ENCODE data around the gene PTPN4. TPM values are rescaled to one million over a fixed set of nuclear protein-coding genes. Genes with fewer than 3 reads are reported as not detected.
"Not testable (repeated sequence)": the region's sequence is repeated elsewhere in the genome, so short reads cannot be mapped to it uniquely, and the experiment has no call there.

PTPN4 gene
- polyA plus RNA-seq, 3 donors = 5.5 to 6.7 (median 5.7) TPM

DNA sequence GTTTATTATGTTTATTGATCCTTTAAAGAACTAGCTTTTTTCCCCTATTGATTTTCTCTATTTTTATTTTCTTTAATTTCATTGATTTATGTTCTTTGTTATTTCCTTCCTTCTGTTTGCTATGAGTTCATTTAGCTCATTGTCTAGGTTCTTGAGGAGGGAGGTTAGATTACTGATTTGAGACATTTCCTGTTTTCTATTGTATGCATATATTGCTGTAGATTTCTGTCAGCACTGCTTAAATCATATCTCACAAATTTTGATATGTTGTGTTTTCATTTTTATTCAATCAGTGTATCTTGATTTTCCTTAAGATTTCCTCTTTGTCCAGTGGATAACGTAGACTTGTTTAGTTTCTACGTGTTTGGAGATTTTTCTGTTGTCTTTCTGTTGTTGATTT, 43.4 kb downstream of the PTPN4 start:
- no peak overlapping the region for H3K4me2 ChIP-seq (replicated peaks; ENCODE audit: extremely low read depth, low read length, poor library complexity, severe bottlenecking)
- H2AFZ ChIP-seq (ENCODE audit: insufficient read depth, low read depth, low read length, poor library complexity, severe bottlenecking) = no peak overlapping the region
- H3K36me3 ChIP-seq (replicated peaks in 1 of 2; ENCODE audit: control insufficient read depth in 1 of 2, insufficient read depth in 2 of 2, low read length in 2 of 2) = no peaks in the 10 kb centered on the region
- Mint-ChIP-seq H3K4me1 (no peaks in the 10 kb centered on the region), H3K9me3 (peaks cover 13 to 28% (median 20%) of the 10 kb centered on the region in 7 donors), H3K36me3 (peaks cover 3 to 9% of the 10 kb centered on the region in 2 donors), H3K27ac (no peak overlapping the region), H3K27me3 (ENCODE audit: low read depth in 3 of 3) (peaks cover 0 to 2% (median 2%) of the 10 kb centered on the region in 3 donors), H3K4me3 (no peak overlapping the region)
- no peaks in the 10 kb centered on the region for H3K27me3 ChIP-seq (ENCODE audit: control insufficient read depth in 2 of 2, insufficient read depth in 2 of 2, low read length in 2 of 2)
- no peak overlapping the region for H3K4me3 ChIP-seq (replicated peaks in 1 of 3; ENCODE audit: low read depth in 2 of 3, low read length in 3 of 3)
- peaks cover 3 to 11% of the 10 kb centered on the region in 2 donors for H3K9me3 ChIP-seq (replicated peaks in 1 of 2; ENCODE audit: control insufficient read depth in 1 of 2, insufficient read depth in 1 of 2, low read length in 2 of 2)
- H3K27ac ChIP-seq (ENCODE audit: low read depth in 1 of 2, low read length in 2 of 2) = no peak overlapping the region
- no peak overlapping the region for H3K9ac ChIP-seq (ENCODE audit: insufficient read depth, low read length, poor library complexity, severe bottlenecking)
- WGBS (ENCODE audit: insufficient coverage) = no CpG with 5 or more reads among the region's 2 CpGs
- H4K20me1 ChIP-seq (ENCODE audit: insufficient read depth, low read length) = no peaks in the 10 kb centered on the region
- intact Hi-C loops (cut with micrococcal nuclease) = no loop called here
- no peaks in the 10 kb centered on the region for H3K4me1 ChIP-seq (ENCODE audit: control insufficient read depth in 1 of 2, insufficient read depth in 2 of 2, low read length in 2 of 2)
- no peak for DNase-seq
- H3K79me2 ChIP-seq (ENCODE audit: insufficient read depth, low read length) = peaks cover 3% of the 10 kb centered on the region
- TF ChIP-seq CTCF (IDR thresholded peaks at IDR 0.05) = no peak

- H3K79me2 ChIP-seq (ENCODE audit: insufficient read depth, low read length); H3K4me1 Mint-ChIP-seq; H3K9ac ChIP-seq (ENCODE audit: insufficient read depth, low read length, poor library complexity, severe bottlenecking); H4K20me1 ChIP-seq (ENCODE audit: insufficient read depth, low read length); H3K27me3 ChIP-seq (ENCODE audit: control insufficient read depth in 2 of 2, insufficient read depth in 2 of 2, low read length in 2 of 2); H3K36me3 ChIP-seq (replicated peaks in 1 of 2; ENCODE audit: control insufficient read depth in 1 of 2, insufficient read depth in 2 of 2, low read length in 2 of 2); H3K4me1 ChIP-seq (ENCODE audit: control insufficient read depth in 1 of 2, insufficient read depth in 2 of 2, low read length in 2 of 2); H3K36me3 Mint-ChIP-seq; H3K27ac Mint-ChIP-seq; H3K4me2 ChIP-seq (replicated peaks; ENCODE audit: extremely low read depth, low read length, poor library complexity, severe bottlenecking); H3K4me3 ChIP-seq (replicated peaks in 1 of 3; ENCODE audit: low read depth in 2 of 3, low read length in 3 of 3); intact Hi-C loops (cut with micrococcal nuclease); H3K4me3 Mint-ChIP-seq; H3K27ac ChIP-seq (ENCODE audit: low read depth in 1 of 2, low read length in 2 of 2); H2AFZ ChIP-seq (ENCODE audit: insufficient read depth, low read depth, low read length, poor library complexity, severe bottlenecking); H3K27me3 Mint-ChIP-seq (ENCODE audit: low read depth in 3 of 3); DNase-seq: not testable (repeated sequence)
- peaks cover 13 to 26% (median 18%) of the 10 kb centered on the region in 7 donors for H3K9me3 Mint-ChIP-seq
- peaks cover 3 to 11% of the 10 kb centered on the region in 2 donors for H3K9me3 ChIP-seq (replicated peaks in 1 of 2; ENCODE audit: control insufficient read depth in 1 of 2, insufficient read depth in 1 of 2, low read length in 2 of 2)
- WGBS (ENCODE audit: insufficient coverage) = 94% methylated on average over 3 of the region's 6 CpGs
Observed at GRCh38 chr2:119804409-119804808, 44.7 kb downstream of the PTPN4 start.

All from CD14-positive monocyte (primary cell).